Parathyroid adenoma (tissue), 2 donors: ENCODE measurements around the gene NIPAL1.

Experiments
- H2AFZ ChIP-seq: fragments of 300-600 bp; sonication (generic); one replicate; pipeline ENCODE4 v1.7.0; 2017; ENCODE audit warnings: antibody characterized with exemption, mild to moderate bottlenecking
- H3K27ac ChIP-seq: fragments of 300-600 bp; sonication (generic); one replicate; pipeline ENCODE4 v1.7.0; 2017
- H3K27me3 ChIP-seq: fragments of 300-600 bp; sonication (generic); one replicate; pipeline ENCODE4 v1.7.0; 2017; ENCODE audit warnings: low read length; ENCODE audit not compliant: control insufficient read depth, insufficient read depth
- H3K36me3 ChIP-seq: fragments of 300-600 bp; sonication (generic); one replicate; pipeline ENCODE4 v1.7.0; 2017; ENCODE audit warnings: low read length; ENCODE audit not compliant: control insufficient read depth, insufficient read depth
- H3K4me1 ChIP-seq: fragments of 300-600 bp; sonication (generic); one replicate; pipeline ENCODE4 v1.7.0; 2017; ENCODE audit warnings: control low read depth
- H3K4me2 ChIP-seq: fragments of 300-600 bp; sonication (generic); one replicate; pipeline ENCODE4 v1.7.0; 2017; ENCODE audit warnings: low read length
- H3K4me3 ChIP-seq: fragments of 300-600 bp; sonication (generic); one replicate; pipeline ENCODE4 v1.7.0; 2017; ENCODE audit warnings: low read depth, low read length
- H3K79me2 ChIP-seq: fragments of 300-600 bp; sonication (generic); one replicate; pipeline ENCODE4 v1.7.0; 2017; ENCODE audit warnings: control low read depth
- H3K9ac ChIP-seq: fragments of 300-600 bp; sonication (generic); one replicate; pipeline ENCODE4 v1.7.0; 2017; ENCODE audit warnings: mild to moderate bottlenecking
- H3K9me3 ChIP-seq: fragments of 300-600 bp; sonication (generic); one replicate; pipeline ENCODE4 v1.7.0; 2017; ENCODE audit warnings: low read length; ENCODE audit not compliant: control insufficient read depth
- TF ChIP-seq, protein P1 (sequence below): fragments of 300-600 bp; sonication (generic); IDR thresholded peaks from one replicate; pipeline ENCODE4 v1.7.0; 2017; ENCODE audit warnings: antibody characterized with exemption, mild to moderate bottlenecking
- donor health status: primary hyperparathyroidism.

NIPAL1 gene

DNA sequence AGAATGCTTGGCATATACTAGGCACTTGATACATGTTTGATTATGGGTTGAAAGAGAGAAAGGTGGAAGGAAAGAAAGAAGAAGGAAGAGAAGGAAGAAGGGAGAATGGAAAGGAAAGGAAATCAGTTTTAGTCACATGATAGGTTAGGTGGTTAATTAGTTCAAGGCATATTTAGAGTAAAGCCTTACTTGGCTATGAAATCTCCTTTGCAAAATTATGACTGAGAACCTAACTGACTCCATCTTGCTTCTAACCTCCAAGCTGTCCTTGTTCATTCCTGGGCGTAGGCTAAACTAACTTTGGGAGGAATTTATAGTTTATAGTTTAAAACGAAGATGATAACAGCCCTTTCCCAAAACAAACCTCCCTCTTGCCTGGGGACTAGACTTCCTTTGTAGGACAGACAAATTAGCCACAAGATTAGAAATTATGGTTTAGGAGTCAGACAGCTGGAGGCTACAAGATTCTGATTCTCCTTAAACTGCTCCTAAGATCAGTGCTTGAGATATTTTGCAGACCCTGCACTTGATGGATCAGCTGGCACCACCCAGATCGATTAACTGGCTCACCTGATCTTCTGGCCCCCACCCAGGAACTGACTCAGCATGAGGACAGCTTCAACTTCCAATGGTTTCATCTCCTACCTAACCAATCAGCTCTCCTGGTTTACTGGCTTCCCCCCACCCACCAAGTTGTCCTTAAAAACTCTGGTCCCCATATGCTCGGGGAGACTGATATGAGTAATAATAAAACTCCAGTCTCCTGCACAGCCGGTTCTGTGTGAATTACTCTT, 62.5 kb downstream of the NIPAL1 start:
- H3K27me3 ChIP-seq = no peaks in the 10 kb centered on the region
- no peak overlapping the region for H3K27ac ChIP-seq
- H3K4me3 ChIP-seq = no peak overlapping the region
- no peak overlapping the region for H3K9ac ChIP-seq
- no peaks in the 10 kb centered on the region for H3K36me3 ChIP-seq
- no peak overlapping the region for H3K4me2 ChIP-seq
- TF ChIP-seq, protein P1, sequence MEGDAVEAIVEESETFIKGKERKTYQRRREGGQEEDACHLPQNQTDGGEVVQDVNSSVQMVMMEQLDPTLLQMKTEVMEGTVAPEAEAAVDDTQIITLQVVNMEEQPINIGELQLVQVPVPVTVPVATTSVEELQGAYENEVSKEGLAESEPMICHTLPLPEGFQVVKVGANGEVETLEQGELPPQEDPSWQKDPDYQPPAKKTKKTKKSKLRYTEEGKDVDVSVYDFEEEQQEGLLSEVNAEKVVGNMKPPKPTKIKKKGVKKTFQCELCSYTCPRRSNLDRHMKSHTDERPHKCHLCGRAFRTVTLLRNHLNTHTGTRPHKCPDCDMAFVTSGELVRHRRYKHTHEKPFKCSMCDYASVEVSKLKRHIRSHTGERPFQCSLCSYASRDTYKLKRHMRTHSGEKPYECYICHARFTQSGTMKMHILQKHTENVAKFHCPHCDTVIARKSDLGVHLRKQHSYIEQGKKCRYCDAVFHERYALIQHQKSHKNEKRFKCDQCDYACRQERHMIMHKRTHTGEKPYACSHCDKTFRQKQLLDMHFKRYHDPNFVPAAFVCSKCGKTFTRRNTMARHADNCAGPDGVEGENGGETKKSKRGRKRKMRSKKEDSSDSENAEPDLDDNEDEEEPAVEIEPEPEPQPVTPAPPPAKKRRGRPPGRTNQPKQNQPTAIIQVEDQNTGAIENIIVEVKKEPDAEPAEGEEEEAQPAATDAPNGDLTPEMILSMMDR = no peak
- H3K9me3 ChIP-seq = no peaks in the 10 kb centered on the region
- H2AFZ ChIP-seq = no peak overlapping the region
- H3K4me1 ChIP-seq = peaks cover 7% of the 10 kb centered on the region
- no peaks in the 10 kb centered on the region for H3K79me2 ChIP-seq

DNA sequence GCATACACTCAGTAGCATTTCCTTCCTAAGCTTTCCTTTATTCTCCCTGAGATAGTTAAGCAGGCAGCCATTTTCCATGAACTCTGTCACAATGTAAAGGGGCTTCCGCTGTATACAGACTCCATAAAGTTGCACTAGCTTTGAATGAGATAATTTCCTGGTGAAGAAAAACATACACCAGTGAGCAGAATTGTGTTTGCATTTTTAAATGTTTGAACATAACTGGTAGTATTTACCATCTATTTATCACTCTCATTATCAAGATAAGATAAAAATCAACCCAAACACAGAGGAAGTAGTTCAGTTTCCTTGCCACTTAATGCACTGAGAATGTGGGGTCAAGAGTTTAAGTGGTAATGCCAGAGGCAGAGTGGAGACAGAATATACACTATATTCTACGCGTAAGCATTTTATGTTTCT, 63.4 kb downstream of the NIPAL1 start:
- H3K36me3 ChIP-seq = no peaks in the 10 kb centered on the region

DNA sequence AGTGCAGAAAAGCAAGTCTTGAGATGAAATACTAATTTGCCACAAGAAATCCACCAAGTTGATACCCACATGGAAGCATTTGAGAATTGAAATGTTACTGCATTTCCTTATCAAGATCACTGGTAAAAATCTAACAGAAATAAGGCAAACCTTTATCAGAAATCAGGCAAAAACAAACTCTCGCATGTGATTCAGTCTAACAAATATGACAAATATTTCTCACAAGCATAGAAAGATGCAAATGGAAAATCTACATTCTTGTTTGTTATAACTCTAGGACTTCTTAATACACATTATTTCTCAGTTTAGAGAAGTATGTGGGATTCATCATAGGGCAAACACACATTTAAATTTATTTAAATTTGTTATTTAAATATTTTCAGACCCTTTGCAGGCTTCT, 64.6 kb downstream of the NIPAL1 start:
- Histone ChIP-seq H3K4me1 (peaks cover 7% of the 10 kb centered on the region), H3K79me2 (no peaks in the 10 kb centered on the region)
- TF ChIP-seq, protein P1 = no peak

More for the DNA sequence above, 63.4 kb downstream of the NIPAL1 start:
- H3K27me3 ChIP-seq = no peaks in the 10 kb centered on the region
- H3K9ac ChIP-seq = no peak overlapping the region
- no peaks in the 10 kb centered on the region for H3K9me3 ChIP-seq
- TF ChIP-seq, protein P1 = no peak
- H3K27ac ChIP-seq = no peak overlapping the region
- H3K79me2 ChIP-seq = no peaks in the 10 kb centered on the region
- H3K4me1 ChIP-seq = peaks cover 7% of the 10 kb centered on the region
- no peak overlapping the region for H2AFZ ChIP-seq
- no peak overlapping the region for H3K4me2 ChIP-seq
- no peak overlapping the region for H3K4me3 ChIP-seq

DNA sequence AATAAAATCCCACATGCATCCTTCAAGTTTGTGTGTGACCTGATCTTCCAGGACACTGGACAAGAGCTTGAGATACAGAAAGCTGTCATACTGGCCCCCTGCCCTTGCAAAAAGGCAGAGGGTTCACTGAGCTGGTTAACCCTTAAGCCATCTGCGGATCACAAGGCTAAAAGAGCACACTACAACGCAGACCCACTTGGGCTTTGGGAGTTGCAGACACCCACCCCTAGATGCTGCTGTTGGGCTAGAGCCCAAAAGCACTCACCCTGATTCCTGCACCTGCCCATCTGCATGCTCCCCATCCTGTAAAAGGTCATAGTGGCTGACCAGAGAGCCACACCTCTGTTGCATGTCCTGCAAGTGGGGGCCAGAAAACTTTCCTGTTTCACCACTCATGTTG, 66.4 kb downstream of the NIPAL1 start:
- H3K27ac ChIP-seq = no peak overlapping the region
- no peaks in the 10 kb centered on the region for H3K27me3 ChIP-seq
- H3K79me2 ChIP-seq = no peaks in the 10 kb centered on the region
- TF ChIP-seq, protein P1 = no peak
- no peak overlapping the region for H2AFZ ChIP-seq
- H3K9me3 ChIP-seq = no peaks in the 10 kb centered on the region
- no peak overlapping the region for H3K9ac ChIP-seq
- H3K4me1 ChIP-seq = peaks cover 7% of the 10 kb centered on the region
- H3K36me3 ChIP-seq = no peaks in the 10 kb centered on the region
- H3K4me3 ChIP-seq = no peak overlapping the region
- no peak overlapping the region for H3K4me2 ChIP-seq

More for the DNA sequence above, 64.6 kb downstream of the NIPAL1 start:
- H3K9me3 ChIP-seq = no peaks in the 10 kb centered on the region
- H3K4me3 ChIP-seq = no peak overlapping the region
- H3K4me2 ChIP-seq = no peak overlapping the region
- H3K27ac ChIP-seq = no peak overlapping the region
- H2AFZ ChIP-seq = no peak overlapping the region
- no peak overlapping the region for H3K9ac ChIP-seq
- H3K27me3 ChIP-seq = no peaks in the 10 kb centered on the region
- H3K36me3 ChIP-seq = no peaks in the 10 kb centered on the region
